Measurements from ENCODE around the gene ZP1.

Gene ZP1

GRCh38 chr11:60831143-60831500 lies 36.2 kb upstream of the ZP1 start:
- no peak overlapping the region for H3K9ac ChIP-seq (ENCODE audit: low read depth, low read length, poor library complexity, severe bottlenecking)
- no peaks in the 10 kb centered on the region for H3K79me2 ChIP-seq (ENCODE audit: insufficient read depth, low read length)
- no peaks in the 10 kb centered on the region for H3K9me2 ChIP-seq (replicated peaks; ENCODE audit: low read depth, low read length)
- no peaks in the 10 kb centered on the region for H3F3A ChIP-seq (ENCODE audit: low read depth)
- H3K4me2 ChIP-seq (ENCODE audit: low read depth, low read length, poor library complexity, severe bottlenecking), result no peak overlapping the region
- no peak overlapping the region for H2AFZ ChIP-seq (ENCODE audit: low read length)
- no peaks in the 10 kb centered on the region for H3K27me3 ChIP-seq (ENCODE audit: insufficient read depth, low read length, poor library complexity, severe bottlenecking)
- no peak overlapping the region for H3K4me3 ChIP-seq (ENCODE audit: low read length, poor library complexity, severe bottlenecking)
- no peaks in the 10 kb centered on the region for H3K9me3 ChIP-seq (ENCODE audit: insufficient read depth, low read depth, low read length)
- H3K4me1 ChIP-seq (ENCODE audit: insufficient read depth, low read length, poor library complexity, severe bottlenecking), result peaks cover 26% of the 10 kb centered on the region
- no peaks in the 10 kb centered on the region for H3K36me3 ChIP-seq (ENCODE audit: insufficient read depth, low read length)
- no peaks in the 10 kb centered on the region for H4K20me1 ChIP-seq (ENCODE audit: insufficient read depth, low read length, poor library complexity, severe bottlenecking)
- TF ChIP-seq EZH2phosphoT487 (IDR thresholded peaks at IDR 0.05; ENCODE audit: borderline replicate concordance), result no peak
- TF ChIP-seq, protein P1, sequence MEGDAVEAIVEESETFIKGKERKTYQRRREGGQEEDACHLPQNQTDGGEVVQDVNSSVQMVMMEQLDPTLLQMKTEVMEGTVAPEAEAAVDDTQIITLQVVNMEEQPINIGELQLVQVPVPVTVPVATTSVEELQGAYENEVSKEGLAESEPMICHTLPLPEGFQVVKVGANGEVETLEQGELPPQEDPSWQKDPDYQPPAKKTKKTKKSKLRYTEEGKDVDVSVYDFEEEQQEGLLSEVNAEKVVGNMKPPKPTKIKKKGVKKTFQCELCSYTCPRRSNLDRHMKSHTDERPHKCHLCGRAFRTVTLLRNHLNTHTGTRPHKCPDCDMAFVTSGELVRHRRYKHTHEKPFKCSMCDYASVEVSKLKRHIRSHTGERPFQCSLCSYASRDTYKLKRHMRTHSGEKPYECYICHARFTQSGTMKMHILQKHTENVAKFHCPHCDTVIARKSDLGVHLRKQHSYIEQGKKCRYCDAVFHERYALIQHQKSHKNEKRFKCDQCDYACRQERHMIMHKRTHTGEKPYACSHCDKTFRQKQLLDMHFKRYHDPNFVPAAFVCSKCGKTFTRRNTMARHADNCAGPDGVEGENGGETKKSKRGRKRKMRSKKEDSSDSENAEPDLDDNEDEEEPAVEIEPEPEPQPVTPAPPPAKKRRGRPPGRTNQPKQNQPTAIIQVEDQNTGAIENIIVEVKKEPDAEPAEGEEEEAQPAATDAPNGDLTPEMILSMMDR (conservative IDR thresholded peaks at IDR 0.05; ENCODE audit: low read length), result peak; percentile 97

DNA sequence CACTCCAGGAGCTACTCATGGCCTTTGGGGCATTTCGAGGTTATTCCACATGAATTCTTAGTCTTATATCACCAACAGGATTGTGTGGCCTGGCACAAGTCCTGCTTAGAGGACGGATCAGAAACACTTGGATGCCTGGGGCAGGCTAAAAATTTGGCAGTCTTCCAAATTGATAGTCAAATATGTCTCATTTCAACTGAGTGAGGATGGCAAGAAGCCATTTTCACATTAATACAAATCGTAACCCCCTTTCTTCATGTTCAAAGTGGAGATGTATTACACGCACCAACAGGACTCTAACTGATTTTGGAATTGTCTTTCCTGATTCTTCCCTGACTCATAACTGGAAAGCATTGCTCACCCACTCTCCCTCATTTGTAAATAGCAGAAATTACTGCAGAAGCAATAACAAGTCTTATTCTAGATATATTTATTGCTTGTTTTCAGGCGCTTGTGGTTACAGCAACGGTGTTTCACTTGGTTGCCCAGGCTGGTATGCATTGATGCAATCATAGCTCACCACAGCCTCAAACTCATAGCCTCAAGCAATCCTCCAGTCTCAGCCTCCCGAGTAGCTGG lies 35.8 kb upstream of the ZP1 start:
- no peak overlapping the region for H3K4me2 ChIP-seq (ENCODE audit: low read depth, low read length, poor library complexity, severe bottlenecking)
- no peak overlapping the region for H2AFZ ChIP-seq (ENCODE audit: low read length)
- H3K4me3 ChIP-seq (ENCODE audit: low read length, poor library complexity, severe bottlenecking), result no peak overlapping the region

GRCh38 chr11:60834742-60835533 lies 32.4 kb upstream of the ZP1 start:
- no peak overlapping the region for H2AFZ ChIP-seq (ENCODE audit: low read length)
- H3K4me3 ChIP-seq (ENCODE audit: low read length, poor library complexity, severe bottlenecking), result no peak overlapping the region
- H3K4me1 ChIP-seq (ENCODE audit: insufficient read depth, low read length, poor library complexity, severe bottlenecking), result peaks cover 43% of the 10 kb centered on the region
- H3K9me2 ChIP-seq (replicated peaks; ENCODE audit: low read depth, low read length), result no peaks in the 10 kb centered on the region
- no peak overlapping the region for H3K4me2 ChIP-seq (ENCODE audit: low read depth, low read length, poor library complexity, severe bottlenecking)
- H3F3A ChIP-seq (ENCODE audit: low read depth), result no peaks in the 10 kb centered on the region
- no peaks in the 10 kb centered on the region for H4K20me1 ChIP-seq (ENCODE audit: insufficient read depth, low read length, poor library complexity, severe bottlenecking)
- H3K9me3 ChIP-seq (ENCODE audit: insufficient read depth, low read depth, low read length), result no peaks in the 10 kb centered on the region
- H3K79me2 ChIP-seq (ENCODE audit: insufficient read depth, low read length), result no peaks in the 10 kb centered on the region
- no peaks in the 10 kb centered on the region for H3K27me3 ChIP-seq (ENCODE audit: insufficient read depth, low read length, poor library complexity, severe bottlenecking)
- no peak overlapping the region for H3K9ac ChIP-seq (ENCODE audit: low read depth, low read length, poor library complexity, severe bottlenecking)
- H3K36me3 ChIP-seq (ENCODE audit: insufficient read depth, low read length), result no peaks in the 10 kb centered on the region
- no peak for TF ChIP-seq EZH2phosphoT487 (IDR thresholded peaks at IDR 0.05; ENCODE audit: borderline replicate concordance)
- TF ChIP-seq, protein P1 (conservative IDR thresholded peaks at IDR 0.05; ENCODE audit: low read length), result no peak

More for the DNA sequence above, 35.8 kb upstream of the ZP1 start:
- Histone ChIP-seq H3K36me3 (ENCODE audit: insufficient read depth, low read length) (no peaks in the 10 kb centered on the region), H3F3A (ENCODE audit: low read depth) (no peaks in the 10 kb centered on the region), H3K4me1 (ENCODE audit: insufficient read depth, low read length, poor library complexity, severe bottlenecking) (peaks cover 26% of the 10 kb centered on the region), H3K9me3 (ENCODE audit: insufficient read depth, low read depth, low read length) (no peaks in the 10 kb centered on the region), H4K20me1 (ENCODE audit: insufficient read depth, low read length, poor library complexity, severe bottlenecking) (no peaks in the 10 kb centered on the region), H3K27me3 (ENCODE audit: insufficient read depth, low read length, poor library complexity, severe bottlenecking) (no peaks in the 10 kb centered on the region), H3K9ac (ENCODE audit: low read depth, low read length, poor library complexity, severe bottlenecking) (no peak overlapping the region), H3K79me2 (ENCODE audit: insufficient read depth, low read length) (no peaks in the 10 kb centered on the region), H3K9me2 (replicated peaks; ENCODE audit: low read depth, low read length) (no peaks in the 10 kb centered on the region)
- TF ChIP-seq, protein P1 (conservative IDR thresholded peaks at IDR 0.05; ENCODE audit: low read length), result no peak
- TF ChIP-seq EZH2phosphoT487 (IDR thresholded peaks at IDR 0.05; ENCODE audit: borderline replicate concordance), result no peak
